ENCODE results near the gene MBD2. TPM values are rescaled to one million over a fixed set of nuclear protein-coding genes. Genes with fewer than 3 reads are reported as not detected.

Gene MBD2
- polyA plus RNA-seq, 2 donors: 55.0 to 55.6 TPM

Other genes with a start within 250 kb of the MBD2 start
- gene POLI, start 44.8 kb upstream of the MBD2 start, polyA plus RNA-seq: 10 to 100 TPM in 1 of 2 donors, 1 to 10 TPM in 1; 4.9 to 14.2 TPM
- gene STARD6, start 133.2 kb upstream of the MBD2 start, polyA plus RNA-seq: not detected
- gene C18orf54, start 133.2 kb upstream of the MBD2 start, polyA plus RNA-seq: under 1 TPM; 0.43 to 0.45 TPM